Neural cell (in vitro differentiated cells): ENCODE results near the gene INTS11. TPM values are rescaled to one million over a fixed set of nuclear protein-coding genes. Genes with fewer than 3 reads are reported as not detected.

Experiments
- H2AFZ ChIP-seq: fragments of 200-600, 300-800 bp; sonication (generic), shearing (Covaris generic); 2 replicates; pipeline ENCODE4 v1.6.0; 2014; ENCODE audit warnings: low read depth, mild to moderate bottlenecking, antibody characterized with exemption, low read length, moderate library complexity
- H3F3A ChIP-seq: fragments of 200-600 bp; shearing (Covaris generic); 2 replicates; pipeline ENCODE4 v1.6.1; 2016; ENCODE audit warnings: mild to moderate bottlenecking, moderate library complexity, mixed read lengths, antibody characterized with exemption, low read length; ENCODE audit not compliant: insufficient read depth, poor library complexity, severe bottlenecking
- H3K27ac ChIP-seq: fragments of 200-600, 300-800 bp; sonication (generic), shearing (Covaris generic); 2 replicates; pipeline ENCODE4 v1.5.1; 2014; ENCODE audit warnings: mild to moderate bottlenecking, low read length, moderate library complexity
- H3K27me3 ChIP-seq: fragments of 300-800, 200-600 bp; sonication (generic), shearing (Covaris generic); 2 replicates; pipeline ENCODE4 v1.6.0; 2014; ENCODE audit warnings: mild to moderate bottlenecking, low read depth, low read length, moderate library complexity; ENCODE audit not compliant: insufficient read depth
- H3K36me3 ChIP-seq: fragments of 300-800, 200-600 bp; sonication (generic), shearing (Covaris generic); 2 replicates; pipeline ENCODE4 v1.5.1; 2014; ENCODE audit warnings: mild to moderate bottlenecking, antibody characterized with exemption, low read length, moderate library complexity; ENCODE audit not compliant: insufficient read depth
- H3K4me2 ChIP-seq: fragments of 300-800, 200-600 bp; sonication (generic), shearing (Covaris generic); 2 replicates; pipeline ENCODE4 v1.6.0; 2014; ENCODE audit warnings: mild to moderate bottlenecking, low read length
- H3K4me3 ChIP-seq: fragments of 300-800, 200-600 bp; sonication (generic), shearing (Covaris generic); 2 replicates; pipeline ENCODE4 v1.5.1; 2014; ENCODE audit warnings: mild to moderate bottlenecking, low read length, moderate library complexity
- H3K79me2 ChIP-seq: fragments of 200-600 bp; shearing (Covaris generic); replicated peaks from 2 replicates; pipeline ENCODE4 v1.6.0; 2014; ENCODE audit warnings: mild to moderate bottlenecking, low read length, moderate library complexity; ENCODE audit not compliant: insufficient read depth
- H3K9ac ChIP-seq: fragments of 300-800, 200-600 bp; sonication (generic), shearing (Covaris generic); 2 replicates; pipeline ENCODE4 v1.6.1; 2016; ENCODE audit warnings: mild to moderate bottlenecking, low read length, mixed read lengths
- H3K9me2 ChIP-seq: fragments of 200-600 bp; shearing (Covaris generic); 2 replicates; pipeline ENCODE4 v1.6.1; 2016; ENCODE audit warnings: mild to moderate bottlenecking, low read length, mixed read lengths; ENCODE audit not compliant: insufficient read depth
- H3K9me3 ChIP-seq: fragments of 200-600, 300-800 bp; sonication (generic), shearing (Covaris generic); 2 replicates; pipeline ENCODE4 v1.6.1; 2016; ENCODE audit warnings: mild to moderate bottlenecking, mixed run types, low read length, moderate library complexity, mixed read lengths
- H4K20me1 ChIP-seq: fragments of 200-600 bp; shearing (Covaris generic); 2 replicates; pipeline ENCODE4 v1.6.1; 2016; ENCODE audit warnings: mild to moderate bottlenecking, mixed run types; ENCODE audit not compliant: insufficient read depth
- CTCF ChIP-seq: fragments of 450-650 bp; IDR thresholded peaks from 2 replicates; pipeline ENCODE4 v1.5.1; 2014; ENCODE audit warnings: antibody characterized with exemption, mild to moderate bottlenecking, moderate library complexity; ENCODE audit not compliant: poor library complexity, severe bottlenecking
- EP300 ChIP-seq: fragments of 450-650 bp; conservative IDR thresholded peaks from 2 replicates; pipeline ENCODE4 v1.6.1; 2014; ENCODE audit warnings: antibody characterized with exemption, mild to moderate bottlenecking, moderate library complexity; ENCODE audit not compliant: poor library complexity, severe bottlenecking
- EZH2 ChIP-seq: fragments of 200-600, 300-800 bp; shearing (Covaris generic), sonication (generic); IDR thresholded peaks from 2 replicates; pipeline ENCODE4 v1.6.1; 2014; ENCODE audit warnings: antibody characterized with exemption, low read length, borderline replicate concordance, mild to moderate bottlenecking; ENCODE audit not compliant: insufficient read depth, poor library complexity, severe bottlenecking
- MXI1 ChIP-seq: fragments of 450-650 bp; conservative IDR thresholded peaks from 2 replicates; pipeline ENCODE4 v1.6.1; 2014; ENCODE audit warnings: antibody characterized with exemption, mild to moderate bottlenecking; ENCODE audit not compliant: poor library complexity, severe bottlenecking
- POLR2AphosphoS5 ChIP-seq: IDR thresholded peaks from 2 replicates; pipeline ENCODE4 v1.6.1; 2012
- RAD21 ChIP-seq: fragments of 450-650 bp; conservative IDR thresholded peaks from 2 replicates; pipeline ENCODE4 v1.6.1; 2014; ENCODE audit warnings: antibody characterized with exemption, mild to moderate bottlenecking, moderate library complexity
- REST ChIP-seq: IDR thresholded peaks from 2 replicates; pipeline ENCODE4 v1.6.1; 2012; ENCODE audit warnings: borderline replicate concordance
- SMC3 ChIP-seq: fragments of 450-650 bp; conservative IDR thresholded peaks from 2 replicates; pipeline ENCODE4 v1.6.1; 2014; ENCODE audit warnings: antibody characterized with exemption, mild to moderate bottlenecking, moderate library complexity; ENCODE audit not compliant: poor library complexity
- TAF1 ChIP-seq: IDR thresholded peaks from 2 replicates; pipeline ENCODE4 v1.6.1; 2012; ENCODE audit warnings: low read depth
- polyA plus RNA-seq: library from polyadenylated mRNA; depleted of rRNA; stranded (reverse); fragments of >200 nt; gene quantifications from 2 replicates; pipeline ENCODE4 v1.2.3, GENCODE V29; 2014

Gene INTS11
- polyA plus RNA-seq, 1 donor from 2014 or later, result 131 TPM

GRCh38 chr1:1292851-1293250, 31.6 kb downstream of the INTS11 start:
- no peak overlapping the region for H3K27ac ChIP-seq
- H3K79me2 ChIP-seq, result no peaks in the 10 kb centered on the region

GRCh38 chr1:1292442-1292779, 32.0 kb downstream of the INTS11 start:
- Histone ChIP-seq H3K4me2 (no peak overlapping the region), H3K9me3 (no peaks in the 10 kb centered on the region), H4K20me1 (no peaks in the 10 kb centered on the region), H2AFZ (no peak overlapping the region), H3K4me3 (no peak overlapping the region), H3F3A (no peaks in the 10 kb centered on the region), H3K79me2 (no peaks in the 10 kb centered on the region), H3K27me3 (no peaks in the 10 kb centered on the region), H3K9me2 (no peaks in the 10 kb centered on the region), H3K36me3 (no peaks in the 10 kb centered on the region), H3K27ac (no peak overlapping the region), H3K9ac (no peak overlapping the region)
- no peak for TF ChIP-seq EZH2

More at GRCh38 chr1:1292851-1293250, 31.6 kb downstream of the INTS11 start:
- no peak overlapping the region for H3K4me3 ChIP-seq
- H3K4me2 ChIP-seq, result no peak overlapping the region
- H3K9me3 ChIP-seq, result no peaks in the 10 kb centered on the region
- no peaks in the 10 kb centered on the region for H3K27me3 ChIP-seq
- H3K36me3 ChIP-seq, result no peaks in the 10 kb centered on the region
- no peak for TF ChIP-seq SMC3
- no peak for TF ChIP-seq EZH2
- TF ChIP-seq MXI1, result no peak
- TF ChIP-seq POLR2AphosphoS5, result no peak
- TF ChIP-seq RAD21, result no peak
- no peak for TF ChIP-seq CTCF
- TF ChIP-seq TAF1, result no peak
- TF ChIP-seq REST, result no peak
- TF ChIP-seq EP300, result no peak
- H3F3A ChIP-seq, result no peaks in the 10 kb centered on the region
- no peaks in the 10 kb centered on the region for H3K9me2 ChIP-seq
- no peak overlapping the region for H3K9ac ChIP-seq
- H2AFZ ChIP-seq, result no peak overlapping the region
- no peaks in the 10 kb centered on the region for H4K20me1 ChIP-seq
